CD4-positive, alpha-beta T cell (primary cell): ENCODE measurements around the gene AHDC1. TPM values are rescaled to one million over a fixed set of nuclear protein-coding genes. Genes with fewer than 3 reads are reported as not detected.
"Not testable (repeated sequence)": the region's sequence is repeated elsewhere in the genome, so short reads cannot be mapped to it uniquely, and the experiment has no call there.

Experiments used
- ATAC-seq: fragments of 200-7000 bp; cut with Tn5 transposase; one replicate; pipeline ENCODE4 v1.10.0; 2022; ENCODE audit warnings: mild to moderate bottlenecking; ENCODE audit not compliant: poor library complexity
- CTCF ChIA-PET: fragments of 350-600 bp; sonication (Branson Sonifier 250); formaldehyde crosslinking; loops from one replicate; lab custom pipeline; 2021; ENCODE audit warnings: antibody characterized with exemption, inconsistent platforms; lab: Charles Lee
- POLR2A ChIA-PET: fragments of 350-600 bp; sonication (Branson Sonifier 250); formaldehyde crosslinking; loops from one replicate; lab custom pipeline; 2021; ENCODE audit warnings: antibody characterized with exemption, inconsistent platforms; lab: Charles Lee
- DNase-seq, 14 experiments: peaks; one replicate each; pipeline ENCODE4 v3.0.0-alpha.2; 2013 to 2020; ENCODE audit warnings: mixed read lengths in 2 of 14
- H3K27ac ChIP-seq, 2 donors: one replicate each; pipeline versions ENCODE4 v1.5.1 to v1.7.0; 2013; ENCODE audit warnings: low read length in 2 of 2, low read depth in 1 of 2, mild to moderate bottlenecking in 1 of 2
- H3K27me3 ChIP-seq, 2 experiments: 1 replicate in 1 of 2; 2 replicates in 1 of 2; pipeline versions ENCODE4 v1.6.1 to v1.7.0; 2013; ENCODE audit warnings: low read length in 2 of 2, control low read depth in 1 of 2, mild to moderate bottlenecking in 1 of 2, moderate library complexity in 1 of 2; ENCODE audit not compliant: insufficient read depth in 2 of 2, control insufficient read depth in 1 of 2
- H3K36me3 ChIP-seq: one replicate; pipeline ENCODE4 v1.6.1; 2013; ENCODE audit warnings: low read length, control low read depth; ENCODE audit not compliant: insufficient read depth
- H3K4me1 ChIP-seq: one replicate; pipeline ENCODE4 v1.6.1; 2013; ENCODE audit warnings: low read length, control low read depth; ENCODE audit not compliant: insufficient read depth
- H3K4me3 ChIP-seq: one replicate; pipeline ENCODE4 v1.5.1; 2013; ENCODE audit warnings: mild to moderate bottlenecking, low read length, moderate library complexity
- H3K9me3 ChIP-seq, 2 experiments: 1 replicate in 1 of 2; 2 replicates in 1 of 2; pipeline versions ENCODE4 v1.6.1 to v1.7.0; 2013; ENCODE audit warnings: low read length in 2 of 2, mild to moderate bottlenecking in 2 of 2, control low read depth in 1 of 2, moderate library complexity in 1 of 2; ENCODE audit not compliant: control insufficient read depth in 1 of 2, insufficient read depth in 1 of 2
- H3K27ac Mint-ChIP-seq: one replicate; pipeline ENCODE4 v1.8.0; 2020; ENCODE audit warnings: mixed read lengths
- H3K27me3 Mint-ChIP-seq: one replicate; pipeline ENCODE4 v1.8.0; 2021; ENCODE audit warnings: mixed read lengths
- H3K36me3 Mint-ChIP-seq: one replicate; pipeline ENCODE4 v1.8.0; 2021; ENCODE audit warnings: low read depth, mixed read lengths
- H3K4me1 Mint-ChIP-seq: one replicate; pipeline ENCODE4 v1.8.0; 2021; ENCODE audit warnings: low read depth, mixed read lengths
- H3K4me3 Mint-ChIP-seq: one replicate; pipeline ENCODE4 v1.8.0; 2020; ENCODE audit warnings: mild to moderate bottlenecking, mixed read lengths
- H3K9me3 Mint-ChIP-seq: one replicate; pipeline ENCODE4 v1.8.0; 2020; ENCODE audit warnings: mixed read lengths
- CTCF ChIP-seq: fragments of 200-600 bp; IDR thresholded peaks from one replicate; pipeline ENCODE4 v1.8.0; 2022; ENCODE audit warnings: antibody characterized with exemption, mild to moderate bottlenecking
- intact Hi-C, 2 experiments: fragments of 100-400 bp; cut with DNase I in 1 of 2; cut with micrococcal nuclease in 1 of 2; formaldehyde crosslinking; loops; one replicate each; pipeline versions ENCODE4 v1.15.1 to v1.9.0; 2023 to 2025; cut with DNase I, micrococcal nuclease
- total RNA-seq, 174 experiments: library from RNA in 2 of 174; stranded (reverse) in 2 of 174; gene quantifications; one replicate each; pipeline ENCODE4 v1.2.3 and lab custom pipeline; 2021 to 2026

Gene AHDC1
- total RNA-seq, 2 experiments from 2014 or later = 20.8 to 22.9 TPM

- POLR2A ChIA-PET = interaction anchor here (1.1 kb wide), 1 partner anchor 14 kb away, joined by 6 read pairs; no protein-coding TSS in a partner anchor
Observed at GRCh38 chr1:27554293-27554692, 49.7 kb downstream of the AHDC1 start.

GRCh38 chr1:27553823-27554222, 50.1 kb downstream of the AHDC1 start:
- Mint-ChIP-seq H3K36me3 (peaks cover 29% of the 10 kb centered on the region), H3K4me1 (peaks cover 30% of the 10 kb centered on the region), H3K27ac (peak overlapping the region; percentile 64)
- H3K27me3 Mint-ChIP-seq, POLR2A ChIA-PET, H3K27ac ChIP-seq, ATAC-seq, H3K9me3 ChIP-seq, H3K9me3 Mint-ChIP-seq, H3K4me3 ChIP-seq, H3K4me3 Mint-ChIP-seq, DNase-seq, H3K27me3 ChIP-seq, intact Hi-C loops: not testable (repeated sequence)
- CTCF ChIA-PET = interaction anchor here (1.1 kb wide), 1 partner anchor 138 kb away, joined by 4 read pairs; no protein-coding TSS in a partner anchor
- H3K4me1 ChIP-seq = peaks cover 28% of the 10 kb centered on the region
- H3K36me3 ChIP-seq = peaks cover 23% of the 10 kb centered on the region

More at GRCh38 chr1:27554293-27554692, 49.7 kb downstream of the AHDC1 start:
- DNase-seq (no peak), ATAC-seq (no peak)
- Histone ChIP-seq H3K27me3 (no peaks in the 10 kb centered on the region), H3K36me3 (peaks cover 22% of the 10 kb centered on the region), H3K4me1 (peaks cover 28% of the 10 kb centered on the region), H3K4me3 (no peak overlapping the region), H3K27ac (no peak overlapping the region), H3K9me3 (no peaks in the 10 kb centered on the region)
- Mint-ChIP-seq H3K27me3 (no peaks in the 10 kb centered on the region), H3K4me3 (no peak overlapping the region), H3K9me3 (no peaks in the 10 kb centered on the region), H3K4me1 (peaks cover 31% of the 10 kb centered on the region), H3K27ac (peak overlapping the region; percentile 64), H3K36me3 (peaks cover 29% of the 10 kb centered on the region)
- TF ChIP-seq CTCF = no peak
- intact Hi-C loops = no loop called here
- CTCF ChIA-PET = interaction anchor here (1.1 to 5.2 kb wide), 2 partner anchors 15 to 138 kb away, joined by 4 to 56 read pairs; no protein-coding TSS in a partner anchor

GRCh38 chr1:27552911-27553420, 51.0 kb downstream of the AHDC1 start:
- H3K27ac Mint-ChIP-seq = no peak overlapping the region
- intact Hi-C loops = no loop called here
- peaks cover 30% of the 10 kb centered on the region for H3K36me3 ChIP-seq
- peaks cover 30% of the 10 kb centered on the region for H3K4me1 Mint-ChIP-seq
- no peak overlapping the region for H3K4me3 Mint-ChIP-seq
- H3K9me3 Mint-ChIP-seq = no peaks in the 10 kb centered on the region
- CTCF ChIA-PET = interaction anchor here (1.0 to 1.1 kb wide), 2 partner anchors 85 to 137 kb away, joined by 3 to 4 read pairs; no protein-coding TSS in a partner anchor
- POLR2A ChIA-PET = no interaction called here
- TF ChIP-seq CTCF = no peak
- H3K4me1 ChIP-seq = peaks cover 28% of the 10 kb centered on the region
- H3K4me3 ChIP-seq = no peak overlapping the region
- no peaks in the 10 kb centered on the region for H3K27me3 Mint-ChIP-seq
- no peaks in the 10 kb centered on the region for H3K9me3 ChIP-seq
- H3K27ac ChIP-seq = no peak overlapping the region
- DNase-seq (no peak), ATAC-seq (no peak)
- no peaks in the 10 kb centered on the region for H3K27me3 ChIP-seq
- H3K36me3 Mint-ChIP-seq = peaks cover 29% of the 10 kb centered on the region

- no peak for TF ChIP-seq CTCF
- POLR2A ChIA-PET = no interaction called here
- no peak for DNase-seq
- Mint-ChIP-seq H3K4me3 (no peak overlapping the region), H3K36me3 (peaks cover 24% of the 10 kb centered on the region), H3K27ac (no peak overlapping the region), H3K9me3 (no peaks in the 10 kb centered on the region), H3K27me3 (no peaks in the 10 kb centered on the region), H3K4me1 (peaks cover 23% of the 10 kb centered on the region)
- Histone ChIP-seq H3K4me1 (peaks cover 22% of the 10 kb centered on the region), H3K27me3 (no peaks in the 10 kb centered on the region), H3K9me3 (no peaks in the 10 kb centered on the region), H3K36me3 (peaks cover 36% of the 10 kb centered on the region), H3K27ac (no peak overlapping the region), H3K4me3 (no peak overlapping the region)
- ATAC-seq = no peak
- CTCF ChIA-PET = interaction anchor here (1.0 kb wide), 1 partner anchor 84 kb away, joined by 3 read pairs; no protein-coding TSS in a partner anchor
- intact Hi-C loops = no loop called here
Observed at GRCh38 chr1:27551953-27552312, 52.0 kb downstream of the AHDC1 start.
